ENCODE measurements around the gene CHN1. TPM values are rescaled to one million over a fixed set of nuclear protein-coding genes. Genes with fewer than 3 reads are reported as not detected.
A peak's percentile ranks its signal among the peaks of the same experiment; 100 is the strongest.

Gene CHN1
- total RNA-seq, 1 donor from 2014 or later, result 14.2 TPM

DNA sequence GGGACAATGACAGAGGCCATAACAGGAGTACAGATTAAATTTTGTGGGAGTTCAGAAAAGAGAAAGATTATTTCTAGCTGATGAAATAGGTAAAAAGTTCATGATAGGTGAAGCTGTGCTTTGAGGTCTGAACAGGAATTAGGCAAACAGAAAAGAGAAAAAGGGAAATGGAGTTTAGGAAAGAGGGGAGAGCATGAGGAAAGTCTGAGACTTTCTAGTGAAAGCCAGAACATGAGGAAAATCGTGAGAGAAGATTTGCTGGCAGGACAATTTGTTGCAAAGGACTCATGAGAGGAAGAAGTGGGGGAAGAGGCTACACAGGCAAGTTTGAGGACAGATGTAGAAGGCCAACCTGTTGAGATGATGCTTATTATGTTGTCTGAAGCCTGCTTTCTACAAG is 6.3 kb upstream of the CHN1 start:
- no peaks in the 10 kb centered on the region for H3K36me3 ChIP-seq
- TF ChIP-seq, protein P1, sequence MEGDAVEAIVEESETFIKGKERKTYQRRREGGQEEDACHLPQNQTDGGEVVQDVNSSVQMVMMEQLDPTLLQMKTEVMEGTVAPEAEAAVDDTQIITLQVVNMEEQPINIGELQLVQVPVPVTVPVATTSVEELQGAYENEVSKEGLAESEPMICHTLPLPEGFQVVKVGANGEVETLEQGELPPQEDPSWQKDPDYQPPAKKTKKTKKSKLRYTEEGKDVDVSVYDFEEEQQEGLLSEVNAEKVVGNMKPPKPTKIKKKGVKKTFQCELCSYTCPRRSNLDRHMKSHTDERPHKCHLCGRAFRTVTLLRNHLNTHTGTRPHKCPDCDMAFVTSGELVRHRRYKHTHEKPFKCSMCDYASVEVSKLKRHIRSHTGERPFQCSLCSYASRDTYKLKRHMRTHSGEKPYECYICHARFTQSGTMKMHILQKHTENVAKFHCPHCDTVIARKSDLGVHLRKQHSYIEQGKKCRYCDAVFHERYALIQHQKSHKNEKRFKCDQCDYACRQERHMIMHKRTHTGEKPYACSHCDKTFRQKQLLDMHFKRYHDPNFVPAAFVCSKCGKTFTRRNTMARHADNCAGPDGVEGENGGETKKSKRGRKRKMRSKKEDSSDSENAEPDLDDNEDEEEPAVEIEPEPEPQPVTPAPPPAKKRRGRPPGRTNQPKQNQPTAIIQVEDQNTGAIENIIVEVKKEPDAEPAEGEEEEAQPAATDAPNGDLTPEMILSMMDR (IDR thresholded peaks at IDR 0.05; ENCODE audit: borderline replicate concordance), result no peak
- DNase-seq, result no peak
- H3K27me3 ChIP-seq (ENCODE audit: low read depth), result no peaks in the 10 kb centered on the region
- H3K27ac ChIP-seq (replicated peaks), result no peak overlapping the region
- no peak overlapping the region for H3K4me3 ChIP-seq
- no peaks in the 10 kb centered on the region for H3K9me3 ChIP-seq (replicated peaks)
- intact Hi-C loops (cut with micrococcal nuclease), result no loop called here
- H3K4me1 ChIP-seq, result peaks cover 56% of the 10 kb centered on the region

DNA sequence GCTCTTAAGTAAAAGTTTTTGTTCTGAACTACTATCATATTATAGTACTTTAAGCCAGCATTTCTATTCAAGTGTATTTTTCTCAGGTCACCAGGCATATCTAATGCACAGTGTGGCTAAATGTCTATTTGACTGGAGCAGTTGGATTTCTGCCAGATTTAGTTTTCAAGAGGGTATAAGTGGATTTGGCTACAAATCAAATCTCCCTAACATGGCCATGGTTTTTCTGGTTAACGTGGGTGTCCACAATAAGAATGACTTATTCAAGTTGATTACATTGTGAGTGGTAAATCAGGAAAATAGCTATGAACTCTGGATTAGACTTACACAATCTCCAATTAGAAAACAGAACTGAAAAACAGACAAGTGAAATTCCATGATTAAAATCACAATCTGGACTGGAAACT is 5.7 kb upstream of the CHN1 start:
- Histone ChIP-seq H3K4me1 (peaks cover 62% of the 10 kb centered on the region), H3K36me3 (no peaks in the 10 kb centered on the region), H3K27me3 (ENCODE audit: low read depth) (no peaks in the 10 kb centered on the region), H3K9me3 (replicated peaks) (no peaks in the 10 kb centered on the region), H3K4me3 (no peak overlapping the region), H3K27ac (replicated peaks) (peak overlapping the region; percentile 65)
- intact Hi-C loops (cut with micrococcal nuclease), result no loop called here
- TF ChIP-seq, protein P1 (IDR thresholded peaks at IDR 0.05; ENCODE audit: borderline replicate concordance), result no peak
- no peak for DNase-seq

DNA sequence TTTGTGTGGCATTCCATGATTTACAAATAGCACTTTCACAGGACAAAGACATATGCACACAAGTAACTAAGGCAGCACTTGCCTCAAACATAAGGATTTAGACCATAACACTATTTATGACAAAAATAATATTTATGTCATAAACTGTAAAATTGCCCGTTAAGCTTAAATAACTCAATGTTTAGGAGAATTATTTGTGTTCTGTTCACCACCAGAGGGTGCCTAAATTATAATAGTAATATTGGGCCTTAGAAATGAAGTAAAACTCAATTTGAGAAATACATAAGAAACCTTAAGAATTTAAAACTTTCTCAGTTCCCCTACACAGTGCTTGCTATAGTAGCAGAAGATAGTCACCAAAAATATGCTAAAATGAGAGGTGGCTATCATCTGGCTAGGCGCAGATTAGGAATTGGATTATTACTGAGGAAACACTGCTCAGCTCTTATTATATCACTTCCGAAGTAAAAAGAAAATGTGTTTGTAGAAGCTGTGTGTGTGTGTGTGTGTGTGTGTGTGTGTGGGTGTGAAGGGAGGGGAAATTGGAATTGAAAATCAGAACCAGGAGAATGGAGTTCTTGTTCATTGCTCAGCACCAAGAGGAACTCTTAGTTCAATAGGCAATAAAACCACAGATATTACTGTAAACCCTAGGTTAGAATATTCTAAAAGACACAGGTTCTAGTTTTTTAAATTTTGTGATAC is 4.9 kb upstream of the CHN1 start:
- Histone ChIP-seq H3K36me3 (no peaks in the 10 kb centered on the region), H3K4me1 (peaks cover 66% of the 10 kb centered on the region), H3K9me3 (replicated peaks) (no peaks in the 10 kb centered on the region), H3K4me3 (no peak overlapping the region), H3K27ac (replicated peaks) (peak overlapping the region; percentile 65), H3K27me3 (ENCODE audit: low read depth) (no peaks in the 10 kb centered on the region)
- TF ChIP-seq, protein P1 (IDR thresholded peaks at IDR 0.05; ENCODE audit: borderline replicate concordance), result no peak
- intact Hi-C loops (cut with micrococcal nuclease), result no loop called here
- DNase-seq, result no peak

DNA sequence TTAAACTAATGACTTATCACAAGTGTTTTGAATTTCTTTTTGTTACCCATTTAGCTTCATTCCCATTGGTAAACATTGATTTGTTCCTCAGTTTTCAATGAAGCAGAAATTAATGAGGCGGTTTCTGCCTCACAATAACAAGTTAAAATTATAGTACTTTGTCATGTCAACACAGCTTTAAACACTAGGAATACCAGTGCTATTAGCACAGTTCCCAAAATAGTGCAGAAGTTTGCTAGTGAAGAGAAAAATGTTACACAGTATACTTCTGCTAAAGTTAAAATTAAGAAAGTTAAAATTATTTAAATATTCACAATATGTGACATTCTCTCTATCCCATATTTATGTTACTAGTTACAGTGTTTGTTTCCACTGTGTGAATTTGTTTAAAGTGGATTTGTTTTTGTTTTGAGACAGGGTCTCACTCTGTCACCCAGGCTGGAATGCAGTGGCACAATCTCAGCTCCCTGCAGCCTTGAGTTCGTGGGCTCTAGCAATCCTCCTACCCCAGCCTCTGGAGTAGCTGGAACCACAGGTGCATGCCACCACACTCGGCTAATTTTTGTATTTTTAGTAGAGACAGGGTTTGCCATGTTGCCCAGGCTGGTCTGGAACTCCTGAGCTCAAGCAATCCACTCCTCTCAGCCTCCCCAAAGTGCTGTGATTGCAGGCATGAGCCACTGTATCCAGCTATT is 3.8 kb upstream of the CHN1 start:
- DNase-seq, result no peak
- Histone ChIP-seq H3K9me3 (replicated peaks) (no peaks in the 10 kb centered on the region), H3K27ac (replicated peaks) (peak overlapping the region; percentile 65), H3K27me3 (ENCODE audit: low read depth) (no peaks in the 10 kb centered on the region), H3K4me3 (no peak overlapping the region), H3K4me1 (peaks cover 69% of the 10 kb centered on the region), H3K36me3 (no peaks in the 10 kb centered on the region)
- intact Hi-C loops (cut with micrococcal nuclease), result no loop called here
- TF ChIP-seq, protein P1 (IDR thresholded peaks at IDR 0.05; ENCODE audit: borderline replicate concordance), result no peak

DNA sequence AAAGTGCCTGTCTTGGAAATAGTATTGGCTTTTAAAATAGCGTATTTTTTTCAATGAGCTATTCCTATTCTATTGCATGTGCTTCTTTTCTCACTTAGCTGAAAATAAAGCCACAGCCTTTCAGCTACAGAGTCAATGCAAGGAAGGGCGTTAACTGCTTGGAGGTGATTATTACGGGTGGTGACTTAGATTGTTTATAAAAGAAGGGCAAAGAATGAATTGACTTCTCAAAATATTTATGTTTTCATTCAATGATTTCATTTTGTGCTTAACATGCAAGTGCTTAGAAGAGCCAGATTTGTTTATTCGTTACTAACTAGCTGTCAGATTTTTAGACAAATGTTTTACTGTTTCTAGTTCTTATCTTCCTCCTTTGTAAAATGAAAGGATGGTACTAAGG is 2.8 kb upstream of the CHN1 start:
- no peaks in the 10 kb centered on the region for H3K27me3 ChIP-seq (ENCODE audit: low read depth)
- peaks cover 78% of the 10 kb centered on the region for H3K4me1 ChIP-seq
- intact Hi-C loops (cut with micrococcal nuclease), result no loop called here

More for the DNA sequence above, 2.8 kb upstream of the CHN1 start:
- Histone ChIP-seq H3K9me3 (replicated peaks) (no peaks in the 10 kb centered on the region), H3K4me3 (no peak overlapping the region), H3K36me3 (no peaks in the 10 kb centered on the region), H3K27ac (replicated peaks) (peak overlapping the region; percentile 65)
- TF ChIP-seq, protein P1 (IDR thresholded peaks at IDR 0.05; ENCODE audit: borderline replicate concordance), result no peak
- no peak for DNase-seq

Data from left ventricle myocardium inferior (tissue), 1 donor.